HCT116 (cell line): ENCODE measurements around the gene RPL28. TPM values are rescaled to one million over a fixed set of nuclear protein-coding genes. Genes with fewer than 3 reads are reported as not detected.

Experiments
- ATAC-seq: fragments of 200-7000 bp; cut with Tn5 transposase; 2 replicates; pipeline ENCODE4 v1.9.1; 2020; ENCODE audit warnings: mild to moderate bottlenecking, moderate library complexity
- BruUV-seq: library from RNA; stranded (reverse); fragments of 400-500 nt; replicated peaks from 2 replicates; lab custom pipeline; 2021; lab: Mats Ljungman, UMichigan
- CTCF ChIA-PET: fragments of 300-600 bp; sonication (Branson Sonifier 250); formaldehyde crosslinking; loops from one replicate; lab custom pipeline; 2021; ENCODE audit warnings: antibody characterized with exemption; lab: Charles Lee
- POLR2A ChIA-PET: fragments of 300-600, 350-600 bp; sonication (Branson Sonifier 250); formaldehyde crosslinking; loops from one replicate; lab custom pipeline; 2021; ENCODE audit warnings: antibody characterized with exemption; lab: Charles Lee
- RAD21 ChIA-PET, 2 experiments: fragments of 300-600 bp; sonication (Branson Sonifier 250); formaldehyde crosslinking; loops; one replicate each; lab custom pipeline; 2023; ENCODE audit warnings: low total read pairs in 2 of 2; ENCODE audit not compliant: uncharacterized antibody in 2 of 2, unreplicated experiment in 2 of 2, low non-redundant PET in 1 of 2; lab: Charles Lee
- DNase-seq: peaks from one replicate; pipeline ENCODE4 v3.0.0-alpha.2; 2010; ENCODE audit warnings: low read depth, low spot score
- H2AFZ ChIP-seq: fragments of 200-600 bp; shearing (Covaris generic), sonication (generic); 2 replicates; pipeline ENCODE4 v1.6.1; 2017; ENCODE audit warnings: low read depth, mixed run types, mixed read lengths, antibody characterized with exemption, low read length; ENCODE audit not compliant: poor library complexity, severe bottlenecking
- H3K27ac ChIP-seq: 2 replicates; pipeline ENCODE4 v1.5.1; 2012; ENCODE audit warnings: low read depth, low read length
- H3K27me3 ChIP-seq: fragments of 200-600 bp; sonication (generic); 2 replicates; pipeline ENCODE4 v1.6.1; 2016; ENCODE audit warnings: mixed run types, low read length, mixed read lengths; ENCODE audit not compliant: insufficient read depth
- H3K36me3 ChIP-seq, 2 experiments: fragments of 200-500 bp in 1 of 2; fragments of 200-600 bp in 1 of 2; sonication (Bioruptor generic) in 1 of 2; sonication (generic) in 1 of 2; 2 replicates each; pipeline versions ENCODE4 v1.5.1 to v1.6.1; 2014 to 2016; ENCODE audit warnings: low read length in 2 of 2, inconsistent platforms in 1 of 2, mixed read lengths in 1 of 2, mixed run types in 1 of 2; ENCODE audit not compliant: insufficient read depth in 2 of 2, control insufficient read depth in 1 of 2
- H3K4me1 ChIP-seq, 2 experiments: fragments of 200-600 bp in 1 of 2; sonication (generic) in 1 of 2; 2 replicates each; pipeline versions ENCODE4 v1.5.1 to v1.6.1; 2012 to 2017; ENCODE audit warnings: low read length in 2 of 2, inconsistent platforms in 1 of 2, mild to moderate bottlenecking in 1 of 2, mixed read lengths in 1 of 2, mixed run types in 1 of 2, moderate library complexity in 1 of 2; ENCODE audit not compliant: insufficient read depth in 2 of 2, control insufficient read depth in 1 of 2
- H3K4me2 ChIP-seq: fragments of 200-600 bp; sonication (generic); 2 replicates; pipeline ENCODE4 v1.6.1; 2017; ENCODE audit warnings: mixed run types, low read length, mixed read lengths
- H3K4me3 ChIP-seq, 2 experiments: fragments of 200-600 bp in 1 of 2; sonication (generic) in 1 of 2; replicated peaks in 1 of 2; 2 replicates each; pipeline ENCODE4 v1.5.1; 2011 to 2016; ENCODE audit warnings: low read length in 2 of 2, control low read depth in 1 of 2, low read depth in 1 of 2, mild to moderate bottlenecking in 1 of 2, mixed read lengths in 1 of 2, mixed run types in 1 of 2
- H3K79me2 ChIP-seq: fragments of 200-600 bp; sonication (generic); 2 replicates; pipeline ENCODE4 v1.6.1; 2017; ENCODE audit warnings: mild to moderate bottlenecking, mixed run types, low read length, moderate library complexity, mixed read lengths; ENCODE audit not compliant: insufficient read depth
- H3K9ac ChIP-seq: fragments of 200-600 bp; sonication (generic); 2 replicates; pipeline ENCODE4 v1.6.1; 2016; ENCODE audit warnings: low read length, mixed read lengths
- H3K9me2 ChIP-seq: fragments of 200-600 bp; sonication (generic), shearing (Covaris generic); 2 replicates; pipeline ENCODE4 v1.6.1; 2017; ENCODE audit warnings: mixed run types, mild to moderate bottlenecking, moderate library complexity; ENCODE audit not compliant: insufficient read depth
- H3K9me3 ChIP-seq, 2 experiments: fragments of 200-500 bp in 1 of 2; fragments of 200-600 bp in 1 of 2; sonication (Bioruptor generic) in 1 of 2; sonication (generic) in 1 of 2; 2 replicates each; pipeline ENCODE4 v1.6.1; 2014 to 2017; ENCODE audit warnings: low read length in 2 of 2, mixed read lengths in 2 of 2, inconsistent platforms in 1 of 2, low read depth in 1 of 2, mild to moderate bottlenecking in 1 of 2, mixed run types in 1 of 2, moderate library complexity in 1 of 2; ENCODE audit not compliant: control insufficient read depth in 1 of 2, insufficient read depth in 1 of 2
- H4K20me1 ChIP-seq: fragments of 200-600 bp; sonication (generic), shearing (Covaris generic); 2 replicates; pipeline ENCODE4 v1.6.1; 2017; ENCODE audit warnings: mixed run types, mild to moderate bottlenecking, moderate library complexity; ENCODE audit not compliant: insufficient read depth
- ATF3 ChIP-seq: IDR thresholded peaks from 2 replicates; pipeline ENCODE4 v1.6.1; 2012
- CBX3 ChIP-seq: IDR thresholded peaks from 2 replicates; pipeline ENCODE4 v1.6.1; 2012; ENCODE audit warnings: low read depth
- CEBPB ChIP-seq: IDR thresholded peaks from 2 replicates; pipeline ENCODE4 v1.6.1; 2012; ENCODE audit warnings: low read depth
- CTCF ChIP-seq, 3 experiments: fragments of 200-600 bp in 1 of 3; sonication (generic) in 1 of 3; IDR thresholded peaks in 2 of 3; conservative IDR thresholded peaks in 1 of 3; 2 replicates each; pipeline ENCODE4 v1.5.1; 2012 to 2017; ENCODE audit warnings: low read depth in 2 of 3, low read length in 2 of 3, antibody characterized with exemption in 1 of 3, borderline replicate concordance in 1 of 3, control low read depth in 1 of 3, mild to moderate bottlenecking in 1 of 3, mixed read lengths in 1 of 3, mixed run types in 1 of 3, moderate library complexity in 1 of 3; ENCODE audit not compliant: insufficient read depth in 1 of 3
- EGR1 ChIP-seq: IDR thresholded peaks from 2 replicates; pipeline ENCODE4 v1.6.1; 2012; ENCODE audit warnings: low read depth
- ELF1 ChIP-seq: IDR thresholded peaks from 2 replicates; pipeline ENCODE4 v1.6.1; 2012; ENCODE audit warnings: low read depth, borderline replicate concordance
- EZH2 ChIP-seq: fragments of 200-600 bp; sonication (generic); IDR thresholded peaks from 2 replicates; pipeline ENCODE4 v1.6.1; 2017; ENCODE audit warnings: antibody characterized with exemption, mixed run types
- EZH2phosphoT487 ChIP-seq: fragments of 200-600 bp; IDR thresholded peaks from 2 replicates; pipeline ENCODE4 v1.6.1; 2018; ENCODE audit warnings: antibody characterized with exemption, borderline replicate concordance
- FOSL1 ChIP-seq: IDR thresholded peaks from 2 replicates; pipeline ENCODE4 v1.6.1; 2012; ENCODE audit warnings: low read depth
- JUND ChIP-seq: IDR thresholded peaks from 2 replicates; pipeline ENCODE4 v1.6.1; 2012
- MAX ChIP-seq: IDR thresholded peaks from 2 replicates; pipeline ENCODE4 v1.6.1; 2012
- POLR2A ChIP-seq: IDR thresholded peaks from 2 replicates; pipeline ENCODE4 v1.7.0; 2011; ENCODE audit warnings: borderline replicate concordance; ENCODE audit not compliant: insufficient read depth, insufficient read length; ENCODE audit errors: extremely low read depth
- POLR2AphosphoS5 ChIP-seq: IDR thresholded peaks from 2 replicates; pipeline ENCODE4 v1.6.1; 2011; ENCODE audit warnings: mild to moderate bottlenecking, low read depth, low read length, moderate library complexity
- RAD21 ChIP-seq: IDR thresholded peaks from 2 replicates; pipeline ENCODE4 v1.6.1; 2012; ENCODE audit warnings: low read depth, mild to moderate bottlenecking
- SIN3A ChIP-seq: IDR thresholded peaks from 2 replicates; pipeline ENCODE4 v1.6.1; 2012; ENCODE audit warnings: low read depth
- SP1 ChIP-seq: IDR thresholded peaks from 2 replicates; pipeline ENCODE4 v1.6.1; 2012; ENCODE audit warnings: low read depth
- SRF ChIP-seq: IDR thresholded peaks from 2 replicates; pipeline ENCODE4 v1.6.1; 2012; ENCODE audit warnings: low read depth
- TCF7L2 ChIP-seq: IDR thresholded peaks from 2 replicates; pipeline ENCODE4 v1.7.0; 2011; ENCODE audit warnings: borderline replicate concordance, inconsistent platforms; ENCODE audit not compliant: insufficient read depth, insufficient read length; ENCODE audit errors: extremely low read depth
- YY1 ChIP-seq: IDR thresholded peaks from 2 replicates; pipeline ENCODE4 v1.6.1; 2011; ENCODE audit warnings: low read length, low read depth, moderate library complexity, mild to moderate bottlenecking; ENCODE audit not compliant: insufficient replicate concordance; ENCODE audit errors: extremely low read depth
- ZFX ChIP-seq: fragments of 450-650 bp; IDR thresholded peaks from 2 replicates; pipeline ENCODE4 v1.6.1; 2017
- ZNF274 ChIP-seq: fragments of 200-500 bp; sonication (Bioruptor generic); IDR thresholded peaks from 2 replicates; pipeline ENCODE4 v1.6.1; 2014; ENCODE audit warnings: mild to moderate bottlenecking, low read depth, low read length, inconsistent platforms
- intact Hi-C: fragments of 100-400 bp; cut with micrococcal nuclease; formaldehyde crosslinking; loops from 2 replicates; pipeline ENCODE4 v1.10.0; 2022
- total RNA-seq: library from RNA; stranded (reverse); gene quantifications from one replicate; pipeline ENCODE4 v1.2.1, GENCODE V29; 2021; ENCODE audit not compliant: unreplicated experiment
- TF ChIP-seq, protein P1 (sequence below): IDR thresholded peaks from 2 replicates; pipeline ENCODE4 v1.6.1; 2012; ENCODE audit warnings: low read depth

RPL28 gene
- total RNA-seq, 1 experiment from 2014 or later = 3,050 TPM

DNA sequence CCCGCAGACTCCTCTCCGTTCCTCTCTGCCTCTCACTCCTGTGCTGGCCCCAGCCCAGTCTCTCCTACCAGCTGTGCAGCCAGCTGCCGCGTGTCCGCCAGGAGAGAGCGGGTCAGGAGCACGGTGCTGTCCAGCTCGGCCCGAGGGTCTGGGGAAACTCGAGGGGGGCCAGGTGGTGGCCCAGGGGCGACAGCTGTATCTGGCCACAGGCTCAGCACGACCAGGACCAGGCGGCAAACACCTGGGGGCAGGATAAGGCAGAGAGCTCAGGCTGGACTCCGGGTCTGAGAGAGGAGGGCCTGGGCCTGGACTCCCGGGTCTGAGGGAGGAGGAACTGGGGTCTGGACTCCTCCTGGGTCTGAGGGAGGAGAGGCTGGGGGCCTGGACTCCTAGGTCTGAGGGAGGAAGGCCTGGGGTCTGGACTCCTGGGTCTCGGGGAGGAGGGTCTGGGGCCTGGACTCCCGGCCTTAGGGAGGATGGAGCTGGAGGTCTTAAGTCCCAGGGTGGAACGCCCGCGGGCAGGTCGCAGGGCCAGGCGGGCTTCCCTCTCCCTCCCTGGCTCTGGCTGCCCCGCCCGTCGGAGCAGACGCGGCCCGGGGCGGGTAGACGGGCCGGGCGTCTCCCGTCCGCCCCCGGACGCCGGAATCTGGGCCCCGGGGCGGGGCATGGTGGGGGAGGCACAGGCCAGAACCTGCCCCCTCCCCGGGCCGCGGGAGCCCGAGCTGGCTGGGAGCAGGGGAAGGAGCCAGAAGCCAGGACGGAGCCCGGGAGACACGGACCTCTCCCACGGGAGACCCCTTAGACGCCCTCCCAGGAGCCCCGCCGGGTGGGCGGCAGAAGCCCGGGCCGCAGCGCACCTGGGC is 16.8 kb upstream of the RPL28 start:
- H3K36me3 ChIP-seq = no peaks in the 10 kb centered on the region
- ChIA-PET CTCF (no interaction called here), RAD21 (no interaction called here), POLR2A (interaction anchor here (0.7 to 2.1 kb wide), 3 partner anchors 21 to 55 kb away, joined by 3 to 7 read pairs (median 6); partner anchors contain the start of gene KMT5C)
- peak overlapping the region; percentile 52 for H3K9ac ChIP-seq
- H3K79me2 ChIP-seq = no peaks in the 10 kb centered on the region
- H3K27me3 ChIP-seq = no peaks in the 10 kb centered on the region
- no peak overlapping the region for H2AFZ ChIP-seq
- ATAC-seq (peak; percentile 77), DNase-seq (no peak)
- no peaks in the 10 kb centered on the region for H3K9me2 ChIP-seq
- peak overlapping the region; percentile 51; the same call in 1 of the 2 replicates for H3K27ac ChIP-seq
- H4K20me1 ChIP-seq = no peaks in the 10 kb centered on the region
- peaks cover 9 to 32% of the 10 kb centered on the region in 2 experiments; a peak in 3 of 4 replicates for H3K4me1 ChIP-seq
- no TSS peak for BruUV-seq
- H3K4me3 ChIP-seq = peak overlapping the region; percentile 52 to 55
- H3K4me2 ChIP-seq = peak overlapping the region; percentile 94
- no peaks in the 10 kb centered on the region for H3K9me3 ChIP-seq
- intact Hi-C loops = no loop called here
- no peak for TF ChIP-seq ELF1
- peak; percentile 30 for TF ChIP-seq YY1
- peak; percentile 98 for TF ChIP-seq EGR1
- no peak for TF ChIP-seq RAD21
- TF ChIP-seq EZH2phosphoT487 = no peak
- TF ChIP-seq POLR2AphosphoS5 = peak; percentile 42; the same call in 1 of the 2 replicates
- no peak for TF ChIP-seq ATF3
- no peak for TF ChIP-seq FOSL1
- no peak for TF ChIP-seq CEBPB
- no peak for TF ChIP-seq JUND
- TF ChIP-seq ZNF274 = no peak
- TF ChIP-seq SIN3A = no peak
- TF ChIP-seq CBX3 = no peak
- TF ChIP-seq TCF7L2 = no peak
- TF ChIP-seq EZH2 = no peak
- no peak for TF ChIP-seq SRF
- TF ChIP-seq, protein P1, sequence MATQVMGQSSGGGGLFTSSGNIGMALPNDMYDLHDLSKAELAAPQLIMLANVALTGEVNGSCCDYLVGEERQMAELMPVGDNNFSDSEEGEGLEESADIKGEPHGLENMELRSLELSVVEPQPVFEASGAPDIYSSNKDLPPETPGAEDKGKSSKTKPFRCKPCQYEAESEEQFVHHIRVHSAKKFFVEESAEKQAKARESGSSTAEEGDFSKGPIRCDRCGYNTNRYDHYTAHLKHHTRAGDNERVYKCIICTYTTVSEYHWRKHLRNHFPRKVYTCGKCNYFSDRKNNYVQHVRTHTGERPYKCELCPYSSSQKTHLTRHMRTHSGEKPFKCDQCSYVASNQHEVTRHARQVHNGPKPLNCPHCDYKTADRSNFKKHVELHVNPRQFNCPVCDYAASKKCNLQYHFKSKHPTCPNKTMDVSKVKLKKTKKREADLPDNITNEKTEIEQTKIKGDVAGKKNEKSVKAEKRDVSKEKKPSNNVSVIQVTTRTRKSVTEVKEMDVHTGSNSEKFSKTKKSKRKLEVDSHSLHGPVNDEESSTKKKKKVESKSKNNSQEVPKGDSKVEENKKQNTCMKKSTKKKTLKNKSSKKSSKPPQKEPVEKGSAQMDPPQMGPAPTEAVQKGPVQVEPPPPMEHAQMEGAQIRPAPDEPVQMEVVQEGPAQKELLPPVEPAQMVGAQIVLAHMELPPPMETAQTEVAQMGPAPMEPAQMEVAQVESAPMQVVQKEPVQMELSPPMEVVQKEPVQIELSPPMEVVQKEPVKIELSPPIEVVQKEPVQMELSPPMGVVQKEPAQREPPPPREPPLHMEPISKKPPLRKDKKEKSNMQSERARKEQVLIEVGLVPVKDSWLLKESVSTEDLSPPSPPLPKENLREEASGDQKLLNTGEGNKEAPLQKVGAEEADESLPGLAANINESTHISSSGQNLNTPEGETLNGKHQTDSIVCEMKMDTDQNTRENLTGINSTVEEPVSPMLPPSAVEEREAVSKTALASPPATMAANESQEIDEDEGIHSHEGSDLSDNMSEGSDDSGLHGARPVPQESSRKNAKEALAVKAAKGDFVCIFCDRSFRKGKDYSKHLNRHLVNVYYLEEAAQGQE = no peak
- TF ChIP-seq SP1 = no peak
- TF ChIP-seq POLR2A = no peak
- TF ChIP-seq CTCF (IDR thresholded peaks at IDR 0.05 in 2 of 3, conservative IDR thresholded peaks at IDR 0.05 in 1 of 3; ENCODE audit: borderline replicate concordance in 1 of 3, insufficient read depth in 1 of 3, low read depth in 2 of 3, low read length in 2 of 3) = no peak
- TF ChIP-seq ZFX = peak; percentile 38; the same call in 1 of the 2 replicates
- TF ChIP-seq MAX = no peak
